HCT116 (cell line): ENCODE data around the gene RUNX2.

Experiments
- EZH2 ChIP-seq: fragments of 200-600 bp; sonication (generic); IDR thresholded peaks from 2 replicates; pipeline ENCODE4 v1.6.1; 2017; ENCODE audit warnings: antibody characterized with exemption, mixed run types
- POLR2A ChIP-seq: IDR thresholded peaks from 2 replicates; pipeline ENCODE4 v1.7.0; 2011; ENCODE audit warnings: borderline replicate concordance; ENCODE audit not compliant: insufficient read depth, insufficient read length; ENCODE audit errors: extremely low read depth
- SIN3A ChIP-seq: IDR thresholded peaks from 2 replicates; pipeline ENCODE4 v1.6.1; 2012; ENCODE audit warnings: low read depth
- SP1 ChIP-seq: IDR thresholded peaks from 2 replicates; pipeline ENCODE4 v1.6.1; 2012; ENCODE audit warnings: low read depth
- TF ChIP-seq, protein P1 (sequence below), 3 experiments: fragments of 200-600 bp in 1 of 3; sonication (generic) in 1 of 3; IDR thresholded peaks in 2 of 3; conservative IDR thresholded peaks in 1 of 3; 2 replicates each; pipeline ENCODE4 v1.5.1; 2012 to 2017; ENCODE audit warnings: low read depth in 2 of 3, low read length in 2 of 3, antibody characterized with exemption in 1 of 3, borderline replicate concordance in 1 of 3, control low read depth in 1 of 3, mild to moderate bottlenecking in 1 of 3, mixed read lengths in 1 of 3, mixed run types in 1 of 3, moderate library complexity in 1 of 3; ENCODE audit not compliant: insufficient read depth in 1 of 3

DNA sequence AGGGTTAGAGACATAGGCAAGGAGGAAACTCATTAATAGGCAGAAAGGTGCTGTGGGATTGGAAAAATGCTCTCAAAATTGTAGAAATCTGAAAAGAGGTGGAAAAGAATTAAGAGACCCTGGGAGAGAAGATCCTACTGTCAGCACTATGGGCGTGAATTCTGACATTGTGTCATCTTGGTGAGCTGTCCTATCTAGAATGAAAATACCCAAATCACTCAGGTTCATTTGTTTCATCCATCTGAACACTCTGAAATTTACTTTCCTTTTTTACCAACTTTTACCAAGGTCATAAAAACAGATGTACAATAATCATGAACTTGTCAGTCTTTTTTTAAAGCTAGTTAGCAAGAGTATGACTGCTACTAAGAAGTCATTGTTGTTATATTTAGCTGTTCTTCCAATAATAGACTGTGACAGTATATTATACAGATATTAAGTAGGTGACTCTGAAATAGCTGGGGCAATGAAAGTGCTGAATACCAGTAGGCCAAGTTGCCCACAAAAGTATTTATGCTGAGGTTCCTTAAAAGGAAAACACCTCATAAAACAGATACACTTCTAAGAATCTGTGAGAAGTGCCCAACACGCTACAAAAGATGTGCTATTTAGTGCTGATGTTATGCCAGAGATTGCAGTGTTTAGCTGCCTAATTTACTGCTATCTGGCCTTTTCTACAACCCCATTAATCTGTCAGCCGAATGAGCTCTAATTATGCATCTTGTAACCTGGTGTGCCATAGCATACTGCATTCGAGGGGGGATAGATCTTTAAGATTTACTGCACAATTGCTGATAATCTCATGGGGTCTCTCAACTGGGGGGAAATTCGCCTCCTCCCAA, 267.1 kb downstream of the RUNX2 start:
- TF ChIP-seq POLR2A, result no peak
- TF ChIP-seq EZH2, result no peak
- TF ChIP-seq, protein P1, sequence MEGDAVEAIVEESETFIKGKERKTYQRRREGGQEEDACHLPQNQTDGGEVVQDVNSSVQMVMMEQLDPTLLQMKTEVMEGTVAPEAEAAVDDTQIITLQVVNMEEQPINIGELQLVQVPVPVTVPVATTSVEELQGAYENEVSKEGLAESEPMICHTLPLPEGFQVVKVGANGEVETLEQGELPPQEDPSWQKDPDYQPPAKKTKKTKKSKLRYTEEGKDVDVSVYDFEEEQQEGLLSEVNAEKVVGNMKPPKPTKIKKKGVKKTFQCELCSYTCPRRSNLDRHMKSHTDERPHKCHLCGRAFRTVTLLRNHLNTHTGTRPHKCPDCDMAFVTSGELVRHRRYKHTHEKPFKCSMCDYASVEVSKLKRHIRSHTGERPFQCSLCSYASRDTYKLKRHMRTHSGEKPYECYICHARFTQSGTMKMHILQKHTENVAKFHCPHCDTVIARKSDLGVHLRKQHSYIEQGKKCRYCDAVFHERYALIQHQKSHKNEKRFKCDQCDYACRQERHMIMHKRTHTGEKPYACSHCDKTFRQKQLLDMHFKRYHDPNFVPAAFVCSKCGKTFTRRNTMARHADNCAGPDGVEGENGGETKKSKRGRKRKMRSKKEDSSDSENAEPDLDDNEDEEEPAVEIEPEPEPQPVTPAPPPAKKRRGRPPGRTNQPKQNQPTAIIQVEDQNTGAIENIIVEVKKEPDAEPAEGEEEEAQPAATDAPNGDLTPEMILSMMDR (IDR thresholded peaks at IDR 0.05 in 2 of 3, conservative IDR thresholded peaks at IDR 0.05 in 1 of 3; ENCODE audit: borderline replicate concordance in 1 of 3, insufficient read depth in 1 of 3, low read depth in 2 of 3, low read length in 2 of 3), result no peak
- TF ChIP-seq SIN3A, result no peak
- TF ChIP-seq SP1, result no peak
